HG03439 (cell line): ENCODE data around the gene ZNF205.
"Not testable (repeated sequence)": the region's sequence is repeated elsewhere in the genome, so short reads cannot be mapped to it uniquely, and the experiment has no call there.

Experiments
- ATAC-seq: cut with Tn5 transposase; IDR thresholded peaks from one replicate; pipeline ENCODE4 v1.9.1; 2021; ENCODE audit warnings: mild to moderate bottlenecking, moderate library complexity; ENCODE audit not compliant: unreplicated experiment

The ZNF205 gene

GRCh38 chr16:3165111-3165822 is 52.9 kb downstream of the ZNF205 start:
- ATAC-seq: no peak

DNA sequence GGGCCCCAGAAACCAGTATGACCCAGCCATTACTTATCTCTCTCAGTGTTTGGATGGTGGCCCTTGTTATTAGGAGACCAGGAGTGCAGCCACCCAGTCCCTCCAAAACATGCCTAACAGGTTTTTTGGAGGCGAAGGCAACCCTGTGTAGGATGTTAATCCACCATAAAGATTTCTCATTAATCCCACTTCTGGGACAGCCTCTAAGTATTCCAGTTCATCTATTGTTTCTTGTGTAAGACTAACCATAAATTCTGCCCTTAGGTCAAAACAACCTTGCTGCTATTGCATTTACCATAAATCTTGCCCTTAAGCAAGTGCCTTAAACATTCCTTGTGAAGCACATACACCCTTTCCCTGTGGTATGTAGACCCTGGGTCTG is 54.1 kb downstream of the ZNF205 start:
- ATAC-seq: no peak

- ATAC-seq: not testable (repeated sequence)
Observed at GRCh38 chr16:3168729-3169128, 56.3 kb downstream of the ZNF205 start.
